HepG2 (cell line): ENCODE data around the gene YWHAE. TPM values are rescaled to one million over a fixed set of nuclear protein-coding genes. Genes with fewer than 3 reads are reported as not detected.
"Not testable (repeated sequence)": the region's sequence is repeated elsewhere in the genome, so short reads cannot be mapped to it uniquely, and the experiment has no call there.

Source experiments
- ATAC-seq: fragments of 200-7000 bp; cut with Tn5 transposase; 3 replicates; pipeline ENCODE4 v1.9.1; 2020; ENCODE audit warnings: mild to moderate bottlenecking, moderate library complexity
- BruUV-seq: library from RNA; stranded (reverse); fragments of 400-500 nt; replicated peaks from 2 replicates; lab custom pipeline; 2021; lab: Mats Ljungman, UMichigan
- CTCF ChIA-PET: fragments of 300-600 bp; formaldehyde crosslinking; extraction: SDS; loops from one replicate; lab custom pipeline; 2021; ENCODE audit warnings: low total read pairs, inconsistent platforms, low intra/inter-chr PET ratio; lab: Yijun Ruan, JAX
- POLR2A ChIA-PET: fragments of 350-600 bp; sonication (Branson Sonifier 250); formaldehyde crosslinking; loops from one replicate; lab custom pipeline; 2020; ENCODE audit warnings: antibody characterized with exemption, inconsistent platforms; lab: Yijun Ruan, JAX
- DNase-seq: peaks from one replicate; pipeline ENCODE4 v3.0.0-alpha.2; 2015; ENCODE audit warnings: low spot score
- FAIRE-seq: peaks from 3 replicates; lab custom pipeline; 2011; peaks lifted over from hg19 to GRCh38; lab: Jason Lieb, UNC
- H2AFZ ChIP-seq: one replicate; pipeline ENCODE4 v1.6.1; 2011; ENCODE audit warnings: low read length, inconsistent platforms
- H3K27ac ChIP-seq: fragments of 300-600 bp; 3 replicates; pipeline ENCODE4 v1.8.0; 2011; ENCODE audit warnings: mixed run types, mild to moderate bottlenecking, mixed read lengths, low read length, inconsistent platforms; ENCODE audit not compliant: insufficient read depth; ENCODE audit errors: extremely low read length
- H3K27me3 ChIP-seq, 2 experiments: fragments of 200-600 bp in 1 of 2; 2 replicates in 1 of 2; 3 replicates in 1 of 2; pipeline versions ENCODE4 v1.6.0 to v1.8.0; 2011; ENCODE audit warnings: low read length in 2 of 2, mild to moderate bottlenecking in 2 of 2, moderate library complexity in 2 of 2, inconsistent platforms in 1 of 2; ENCODE audit not compliant: insufficient read depth in 2 of 2, control insufficient read depth in 1 of 2
- H3K36me3 ChIP-seq, 2 experiments: fragments of 200-600 bp in 1 of 2; replicated peaks in 1 of 2; 2 replicates in 1 of 2; 3 replicates in 1 of 2; pipeline versions ENCODE4 v1.5.1 to v1.8.0; 2011; ENCODE audit warnings: low read length in 2 of 2, inconsistent platforms in 1 of 2; ENCODE audit not compliant: insufficient read depth in 2 of 2, control insufficient read depth in 1 of 2
- H3K4me1 ChIP-seq: 2 replicates; pipeline ENCODE4 v1.5.1; 2012; ENCODE audit warnings: low read length, inconsistent platforms; ENCODE audit not compliant: insufficient read depth
- H3K4me2 ChIP-seq: 2 replicates; pipeline ENCODE4 v1.6.0; 2011; ENCODE audit warnings: low read depth, low read length, inconsistent platforms
- H3K4me3 ChIP-seq, 3 experiments: fragments of 200-600 bp in 1 of 3; sonication (generic), shearing (Covaris generic) in 1 of 3; replicated peaks in 1 of 3; 2 replicates each; pipeline ENCODE4 v1.5.1; 2011 to 2016; ENCODE audit warnings: low read length in 3 of 3, inconsistent platforms in 2 of 3, low read depth in 2 of 3, mild to moderate bottlenecking in 2 of 3, control low read depth in 1 of 3, mixed read lengths in 1 of 3; ENCODE audit not compliant: insufficient read depth in 1 of 3
- H3K79me2 ChIP-seq: one replicate; pipeline ENCODE4 v1.6.1; 2011; ENCODE audit warnings: low read length, inconsistent platforms; ENCODE audit not compliant: insufficient read depth
- H3K9ac ChIP-seq: 2 replicates; pipeline ENCODE4 v1.6.0; 2011; ENCODE audit warnings: mild to moderate bottlenecking, low read depth, low read length, inconsistent platforms; ENCODE audit not compliant: insufficient read depth
- H3K9me3 ChIP-seq: 2 replicates; pipeline ENCODE4 v1.5.1; 2012; ENCODE audit warnings: mild to moderate bottlenecking, low read length
- H4K20me1 ChIP-seq: 2 replicates; pipeline ENCODE4 v1.6.0; 2011; ENCODE audit warnings: inconsistent platforms, mild to moderate bottlenecking, low read length, moderate library complexity; ENCODE audit not compliant: insufficient read depth
- ZMYM3 ChIP-seq: sonication (generic); formaldehyde crosslinking; IDR thresholded peaks from 2 replicates; pipeline ENCODE4 v1.5.1; 2020; ENCODE audit warnings: mild to moderate bottlenecking, missing genetic modification reagents
- ZNF121 ChIP-seq: sonication (generic); formaldehyde crosslinking; IDR thresholded peaks from 2 replicates; pipeline ENCODE4 v1.5.0; 2020; ENCODE audit warnings: mild to moderate bottlenecking, missing genetic modification reagents
- WGBS: methylation state at CpG from one replicate; pipeline ENCODE4 v1.1.6; 2017; ENCODE audit warnings: low lambda C conversion rate; 5-methylcytosine and 5-hydroxymethylcytosine counted together
- in situ Hi-C: cut with HindIII; loops from 2 replicates; pipeline ENCODE4 v1.10.0; 2017; ENCODE audit warnings: low pct_unique_long_range_greater_than_20kb; ENCODE audit not compliant: extremely low pct_ligation_motif_present
- intact Hi-C: fragments of 100-400 bp; cut with micrococcal nuclease; formaldehyde crosslinking; loops from one replicate; pipeline ENCODE4 v1.10.0; 2022; ENCODE audit not compliant: unreplicated experiment
- polyA plus RNA-seq, 8 experiments: library from polyadenylated mRNA; depleted of rRNA in 3 of 8; stranded (reverse) in 7 of 8; unstranded in 1 of 8; fragments of >200 nt; fragmentation: Illumina TruSeq in 4 of 8; extraction: Trizol in 4 of 8; gene quantifications; 2 replicates each; pipeline versions ENCODE4 v1.2.1 to v1.2.3, GENCODE V29; 2011 to 2016; ENCODE audit warnings: low read depth in 4 of 8, missing spikeins in 1 of 8, mixed read lengths in 1 of 8; ENCODE audit not compliant: insufficient read depth in 1 of 8
- total RNA-seq, 5 experiments: library from RNA; depleted of rRNA; stranded (reverse); fragments of >200 nt; fragmentation: Illumina TruSeq; extraction: Trizol; gene quantifications; 2 replicates each; pipeline ENCODE4 v1.2.3, GENCODE V29; 2016; ENCODE audit warnings: low read depth in 1 of 5

The YWHAE gene
- total and polyA plus RNA-seq, 2 of the 13 experiments (the other 11 are each of a cell fraction or from before 2014, with no cell fraction given): 256 to 335 TPM

DNA sequence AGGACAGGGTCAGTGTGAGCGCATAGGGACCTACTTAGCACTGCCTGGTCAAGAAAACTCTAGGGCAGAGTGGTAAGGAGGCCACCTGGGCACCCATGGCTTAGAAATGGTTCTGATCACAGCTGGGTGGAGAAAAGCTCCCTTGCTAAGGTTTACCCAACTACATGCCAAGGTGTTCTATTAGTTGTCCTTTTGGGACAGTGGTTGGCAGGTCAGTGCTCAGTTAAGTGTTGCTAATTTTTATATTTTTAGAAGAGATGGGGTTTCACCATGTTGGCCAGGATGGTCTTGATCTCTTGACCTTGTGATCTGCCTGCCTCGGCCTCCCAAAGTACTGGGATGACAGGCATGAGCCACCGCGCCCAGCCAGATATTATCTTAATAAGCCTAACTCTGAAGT, 45.7 kb upstream of the YWHAE start:
- Histone ChIP-seq H4K20me1 (peaks cover 23% of the 10 kb centered on the region; the same call in 1 of the 2 replicates), H3K36me3 (peaks cover 1 to 15% of the 10 kb centered on the region in 2 experiments; a peak in 3 of 5 replicates), H3K4me1 (peaks cover 16% of the 10 kb centered on the region)
- H2AFZ ChIP-seq, POLR2A ChIA-PET, H3K4me2 ChIP-seq, CTCF ChIA-PET, in situ Hi-C loops: not testable (repeated sequence)
- 93% methylated on average over 3 of the region's 4 CpGs for WGBS
- 0 out of 2 replicates have a peak, but pooled peaks have one; percentile 18 for TF ChIP-seq ZMYM3 (CRISPR knock-in tag)
- TF ChIP-seq, all 625 proteins: peak for 1; not testable (repeated sequence) for 624
- ATAC-seq, H3K9ac ChIP-seq, intact Hi-C loops, FAIRE-seq, H3K27ac ChIP-seq, H3K4me3 ChIP-seq, H3K27me3 ChIP-seq, BruUV-seq, DNase-seq, H3K9me3 ChIP-seq: not testable (repeated sequence)
- peaks cover 74% of the 10 kb centered on the region for H3K79me2 ChIP-seq

DNA sequence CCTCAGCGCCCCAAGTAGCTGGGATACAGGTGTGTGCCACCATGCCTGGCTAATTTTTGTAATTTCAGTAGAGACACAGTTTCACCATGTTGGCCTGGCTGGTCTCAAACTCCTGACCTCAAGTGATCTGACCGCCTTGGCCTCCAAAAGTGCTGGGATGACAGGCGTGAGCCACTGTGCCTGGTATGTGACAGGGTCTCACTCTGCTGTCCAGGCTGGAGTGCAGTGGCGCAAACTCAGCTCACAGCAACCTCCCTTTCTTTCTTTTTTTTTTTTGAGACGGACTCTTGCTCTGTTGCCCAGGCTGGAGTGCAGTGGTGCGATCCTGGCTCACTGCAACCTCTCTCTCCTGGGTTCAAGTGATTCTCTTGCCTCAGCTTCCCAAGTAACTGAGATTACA, 42.7 kb upstream of the YWHAE start:
- 96% methylated on average over 6 of the region's 6 CpGs for WGBS
- CTCF ChIA-PET, intact Hi-C loops, H3K27me3 ChIP-seq, H3K4me3 ChIP-seq, H3K27ac ChIP-seq, H3K4me2 ChIP-seq, H3K9me3 ChIP-seq, FAIRE-seq, POLR2A ChIA-PET, in situ Hi-C loops, H2AFZ ChIP-seq, DNase-seq, ATAC-seq, H3K9ac ChIP-seq, H3K4me1 ChIP-seq, BruUV-seq: not testable (repeated sequence)
- peaks cover 66% of the 10 kb centered on the region for H3K79me2 ChIP-seq
- H3K36me3 ChIP-seq: peaks cover 3 to 12% of the 10 kb centered on the region in 2 experiments; a peak in 3 of 5 replicates
- TF ChIP-seq ZNF121: peak; percentile 55
- peaks cover 11% of the 10 kb centered on the region; the same call in 1 of the 2 replicates for H4K20me1 ChIP-seq
